Neural crest cell (in vitro differentiated cells): ENCODE results near the gene TCP11. TPM values are rescaled to one million over a fixed set of nuclear protein-coding genes. Genes with fewer than 3 reads are reported as not detected.

Experiments used
- DNase-seq: peaks from one replicate; pipeline ENCODE4 v3.0.0; 2021; ENCODE audit warnings: low read depth, mixed read lengths, low spot score
- H3K27ac Mint-ChIP-seq: one replicate; pipeline ENCODE4 v1.8.0; 2021; ENCODE audit warnings: mild to moderate bottlenecking, mixed read lengths; ENCODE audit not compliant: unreplicated experiment
- H3K27me3 Mint-ChIP-seq: 2 replicates; pipeline ENCODE4 v1.8.0; 2021; ENCODE audit warnings: low read depth, mild to moderate bottlenecking, mixed read lengths
- H3K36me3 Mint-ChIP-seq: 2 replicates; pipeline ENCODE4 v1.8.0; 2021; ENCODE audit warnings: low read depth, mild to moderate bottlenecking, mixed read lengths
- H3K4me1 Mint-ChIP-seq: 2 replicates; pipeline ENCODE4 v1.8.0; 2021; ENCODE audit warnings: mixed read lengths
- H3K4me3 Mint-ChIP-seq: one replicate; pipeline ENCODE4 v1.8.0; 2021; ENCODE audit warnings: mild to moderate bottlenecking, mixed read lengths
- H3K9me3 Mint-ChIP-seq: 2 replicates; pipeline ENCODE4 v1.8.0; 2021; ENCODE audit warnings: mixed read lengths
- total RNA-seq: library from RNA; stranded (reverse); gene quantifications from 2 replicates; pipeline ENCODE4 v1.2.1, GENCODE V29; 2021
- TF ChIP-seq, protein P1 (sequence below): fragments of 200-600 bp; sonication (generic); conservative IDR thresholded peaks from 2 replicates; pipeline ENCODE4 v1.5.0; 2021; ENCODE audit warnings: antibody characterized with exemption, mild to moderate bottlenecking

Gene TCP11
- total RNA-seq, 1 donor from 2014 or later = not detected

DNA sequence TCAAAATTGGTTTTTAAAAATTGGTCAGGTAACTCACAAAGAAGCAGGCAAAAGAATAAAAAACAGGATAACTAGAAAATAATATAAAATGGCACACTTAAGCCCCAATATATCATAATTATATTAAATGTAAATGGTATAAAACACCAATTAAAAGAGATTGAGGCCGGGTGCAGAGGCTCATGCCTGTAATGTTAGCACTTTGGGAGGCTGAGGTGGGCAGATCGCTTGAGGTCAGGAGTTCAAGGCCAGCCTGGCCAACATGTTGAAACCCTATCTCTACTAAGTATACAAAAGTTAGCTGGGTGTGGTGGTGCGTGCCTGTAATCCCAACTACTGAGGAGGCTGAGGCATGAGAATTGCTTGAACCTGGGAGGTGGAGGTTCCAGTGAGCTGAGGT, 36.1 kb downstream of the TCP11 start:
- H3K4me1 Mint-ChIP-seq = no peaks in the 10 kb centered on the region
- no peak overlapping the region for H3K27ac Mint-ChIP-seq
- peaks cover 3% of the 10 kb centered on the region for H3K9me3 Mint-ChIP-seq
- peaks cover 4% of the 10 kb centered on the region for H3K36me3 Mint-ChIP-seq
- no peak overlapping the region for H3K4me3 Mint-ChIP-seq
- TF ChIP-seq, protein P1, sequence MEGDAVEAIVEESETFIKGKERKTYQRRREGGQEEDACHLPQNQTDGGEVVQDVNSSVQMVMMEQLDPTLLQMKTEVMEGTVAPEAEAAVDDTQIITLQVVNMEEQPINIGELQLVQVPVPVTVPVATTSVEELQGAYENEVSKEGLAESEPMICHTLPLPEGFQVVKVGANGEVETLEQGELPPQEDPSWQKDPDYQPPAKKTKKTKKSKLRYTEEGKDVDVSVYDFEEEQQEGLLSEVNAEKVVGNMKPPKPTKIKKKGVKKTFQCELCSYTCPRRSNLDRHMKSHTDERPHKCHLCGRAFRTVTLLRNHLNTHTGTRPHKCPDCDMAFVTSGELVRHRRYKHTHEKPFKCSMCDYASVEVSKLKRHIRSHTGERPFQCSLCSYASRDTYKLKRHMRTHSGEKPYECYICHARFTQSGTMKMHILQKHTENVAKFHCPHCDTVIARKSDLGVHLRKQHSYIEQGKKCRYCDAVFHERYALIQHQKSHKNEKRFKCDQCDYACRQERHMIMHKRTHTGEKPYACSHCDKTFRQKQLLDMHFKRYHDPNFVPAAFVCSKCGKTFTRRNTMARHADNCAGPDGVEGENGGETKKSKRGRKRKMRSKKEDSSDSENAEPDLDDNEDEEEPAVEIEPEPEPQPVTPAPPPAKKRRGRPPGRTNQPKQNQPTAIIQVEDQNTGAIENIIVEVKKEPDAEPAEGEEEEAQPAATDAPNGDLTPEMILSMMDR = no peak
- H3K27me3 Mint-ChIP-seq = no peaks in the 10 kb centered on the region
- no peak for DNase-seq

DNA sequence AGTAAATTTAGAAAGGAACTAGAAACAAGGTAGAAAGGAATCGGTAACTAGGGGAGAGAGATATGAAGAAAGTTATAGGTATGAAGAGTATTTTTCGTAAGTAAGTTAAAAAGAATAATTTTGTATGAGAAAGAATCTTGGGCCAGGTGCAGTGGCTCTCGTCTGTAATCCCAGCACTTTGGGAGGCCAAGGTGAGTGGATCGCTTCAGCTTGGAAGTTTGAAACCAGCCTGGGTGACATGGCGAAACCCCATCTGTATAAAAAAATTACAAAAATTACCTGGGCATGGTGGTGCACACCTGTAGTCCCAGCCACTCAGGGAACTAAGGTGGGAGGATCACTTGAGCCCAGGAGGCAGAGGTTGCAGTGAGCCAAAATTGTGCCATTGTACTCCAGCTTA, 42.0 kb downstream of the TCP11 start:
- peaks cover 3% of the 10 kb centered on the region for H3K36me3 Mint-ChIP-seq
- no peaks in the 10 kb centered on the region for H3K27me3 Mint-ChIP-seq
- DNase-seq = no peak
- no peak overlapping the region for H3K27ac Mint-ChIP-seq
- H3K9me3 Mint-ChIP-seq = no peaks in the 10 kb centered on the region
- peaks cover 23% of the 10 kb centered on the region for H3K4me1 Mint-ChIP-seq
- H3K4me3 Mint-ChIP-seq = no peak overlapping the region
- TF ChIP-seq, protein P1 = no peak

DNA sequence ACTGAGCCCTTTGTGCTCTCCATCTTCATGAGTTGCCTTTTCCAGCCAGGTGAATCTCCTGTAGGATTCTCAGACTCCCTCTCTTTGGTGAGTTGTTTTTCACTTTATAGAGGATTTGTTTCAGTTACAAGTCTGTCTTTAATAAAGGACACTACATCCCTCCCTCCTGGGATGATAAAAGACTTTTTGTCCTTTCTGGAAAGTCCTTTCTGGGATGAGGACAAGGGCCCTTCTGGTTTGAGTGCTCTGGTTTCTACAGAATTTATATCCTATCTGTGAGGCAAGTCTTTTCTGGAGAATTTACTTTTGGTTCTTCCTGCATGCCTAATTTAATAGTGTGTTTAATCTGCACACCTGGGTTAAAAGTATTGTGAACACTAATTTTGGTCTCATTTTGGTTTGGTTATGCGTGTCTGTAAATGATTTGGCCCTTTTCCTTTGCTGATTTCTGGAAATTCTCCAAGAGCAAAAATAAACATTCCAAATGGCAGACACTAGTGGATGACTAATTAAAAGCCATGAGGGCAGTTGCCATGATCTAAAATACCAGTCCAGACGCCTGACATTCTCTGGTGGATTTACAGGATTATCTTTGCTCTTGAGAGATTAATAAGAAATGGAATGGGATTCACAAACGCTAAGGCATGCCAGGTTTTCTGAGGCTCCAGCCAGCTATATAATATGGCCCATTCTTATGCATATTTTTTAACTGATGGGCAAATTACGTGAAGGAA, 44.8 kb downstream of the TCP11 start:
- TF ChIP-seq, protein P1 = no peak
- no peak for DNase-seq
- Mint-ChIP-seq H3K4me1 (peaks cover 32% of the 10 kb centered on the region), H3K27me3 (no peaks in the 10 kb centered on the region), H3K27ac (no peak overlapping the region), H3K9me3 (no peaks in the 10 kb centered on the region), H3K36me3 (no peaks in the 10 kb centered on the region), H3K4me3 (no peak overlapping the region)

DNA sequence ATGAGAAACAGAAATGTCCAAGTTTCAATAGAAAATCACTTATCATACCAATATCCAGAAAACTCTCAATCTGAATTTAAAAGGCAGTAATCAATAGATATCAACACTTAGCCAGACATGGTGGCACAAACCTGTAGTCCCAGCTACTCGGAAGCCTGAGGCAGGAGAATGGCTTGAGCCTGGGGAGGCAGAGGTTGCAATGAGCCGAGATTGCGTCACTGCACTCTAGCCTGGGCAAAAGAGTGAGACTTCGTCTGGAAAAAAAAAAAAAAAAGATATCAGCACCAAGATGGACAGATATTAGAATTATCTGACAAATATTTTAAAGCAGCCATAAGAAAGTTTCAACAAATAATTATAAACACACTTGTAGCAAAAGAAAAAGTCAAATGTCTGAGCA, 47.0 kb downstream of the TCP11 start:
- H3K36me3 Mint-ChIP-seq = no peaks in the 10 kb centered on the region
- H3K27ac Mint-ChIP-seq = no peak overlapping the region
- H3K4me1 Mint-ChIP-seq = peaks cover 32% of the 10 kb centered on the region
- TF ChIP-seq, protein P1 = no peak
- H3K9me3 Mint-ChIP-seq = no peaks in the 10 kb centered on the region
- no peak for DNase-seq
- H3K27me3 Mint-ChIP-seq = no peaks in the 10 kb centered on the region
- no peak overlapping the region for H3K4me3 Mint-ChIP-seq

DNA sequence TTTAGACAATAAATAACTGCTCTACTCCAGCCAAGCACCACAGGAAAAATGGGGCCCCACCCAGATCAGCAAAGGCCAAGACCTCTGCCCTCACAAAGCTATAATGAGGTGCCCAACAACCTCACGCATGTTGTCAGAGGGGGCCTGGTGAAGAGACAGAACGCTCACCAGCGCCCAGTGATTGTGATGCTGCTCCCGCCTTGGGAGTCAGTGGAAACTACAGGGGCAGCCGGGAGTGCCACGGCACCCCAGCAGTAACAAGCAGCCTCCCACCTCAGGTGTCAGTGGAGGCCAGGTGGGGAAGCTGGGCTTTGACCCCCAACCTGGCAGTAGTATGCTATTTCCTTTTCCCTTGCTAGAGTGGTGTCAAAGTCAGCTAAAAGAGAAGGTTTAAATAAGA, 47.4 kb downstream of the TCP11 start:
- Mint-ChIP-seq H3K4me3 (no peak overlapping the region), H3K9me3 (no peaks in the 10 kb centered on the region), H3K27me3 (no peaks in the 10 kb centered on the region), H3K4me1 (peaks cover 32% of the 10 kb centered on the region), H3K36me3 (no peaks in the 10 kb centered on the region), H3K27ac (no peak overlapping the region)
- TF ChIP-seq, protein P1 = no peak
- no peak for DNase-seq
